A549 (cell line): ENCODE results near the gene RALGDS.

Experiments
- BHLHE40 ChIP-seq: IDR thresholded peaks from 2 replicates; pipeline ENCODE4 v1.6.1; 2012; ENCODE audit warnings: low read depth, low read length, inconsistent platforms
- CHD2 ChIP-seq: fragments of 150-350 bp; IDR thresholded peaks from 2 replicates; pipeline ENCODE4 v1.6.1; 2014; ENCODE audit warnings: low read length; ENCODE audit not compliant: partially characterized antibody
- POLR2A ChIP-seq: IDR thresholded peaks from 2 replicates; pipeline ENCODE4 v1.6.1; 2012; ENCODE audit warnings: mild to moderate bottlenecking, low read length
- RNF2 ChIP-seq: fragments of 200-600 bp; sonication (generic); IDR thresholded peaks from 2 replicates; pipeline ENCODE4 v1.6.1; 2016; ENCODE audit warnings: low read depth, mild to moderate bottlenecking, antibody characterized with exemption, moderate library complexity, borderline replicate concordance
- TF ChIP-seq, protein P1 (sequence below): fragments of >200 bp; sonication (Bioruptor Twin); formaldehyde crosslinking; IDR thresholded peaks from 3 replicates; pipeline ENCODE4 v1.5.1; 2016
- TF ChIP-seq, protein P2 (sequence below): IDR thresholded peaks from 2 replicates; pipeline ENCODE4 v1.6.1; 2012
- TF ChIP-seq, protein P3 (sequence below): fragments of 200-600 bp; sonication (generic); IDR thresholded peaks from 2 replicates; pipeline ENCODE4 v1.6.1; 2016; ENCODE audit warnings: antibody characterized with exemption, mild to moderate bottlenecking, moderate library complexity
- TF ChIP-seq, protein P4 (sequence below): fragments of 150-350 bp; IDR thresholded peaks from 2 replicates; pipeline ENCODE4 v1.6.1; 2014; ENCODE audit warnings: low read depth, mild to moderate bottlenecking, low read length

DNA sequence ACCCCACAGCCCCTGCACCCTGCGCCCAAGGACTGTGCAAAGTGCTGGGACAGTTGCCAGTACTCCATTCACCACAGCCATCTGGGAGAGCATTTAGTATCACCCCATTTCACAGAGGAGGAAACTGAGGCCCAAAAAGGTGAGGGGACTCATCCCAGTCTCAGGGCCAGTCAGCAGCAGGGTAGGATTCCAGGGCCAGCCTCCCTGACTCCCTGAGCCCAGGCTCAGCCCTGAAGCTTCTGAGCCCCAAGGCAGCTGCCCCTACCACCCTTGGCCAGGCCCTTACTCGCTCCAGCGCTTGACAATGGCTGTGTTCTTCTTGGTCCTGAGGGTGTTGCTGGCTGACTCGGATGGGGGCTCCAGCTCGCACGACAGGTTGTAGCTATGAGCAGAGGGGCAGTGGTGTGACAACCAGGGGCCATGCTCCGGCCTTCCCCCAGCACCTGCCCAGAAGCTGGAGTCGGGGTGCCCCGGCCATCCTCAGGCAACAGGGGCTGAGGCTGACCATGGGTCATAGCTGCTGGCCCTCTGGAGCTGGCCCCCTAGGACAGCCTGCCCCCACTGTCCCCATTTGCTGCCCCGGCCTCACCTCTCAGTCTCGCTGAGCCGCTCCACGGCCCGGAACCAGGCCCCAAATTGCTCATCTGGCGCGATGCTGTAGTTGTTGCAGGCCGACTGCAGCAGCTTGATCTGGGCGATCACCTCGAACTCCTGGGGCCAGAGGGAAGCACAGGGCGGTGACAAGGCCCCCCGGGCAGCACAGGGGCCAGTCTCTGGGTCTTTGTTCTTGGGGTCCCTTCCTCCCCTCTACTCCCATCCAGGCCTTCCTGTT, 18.6 kb downstream of the RALGDS start:
- TF ChIP-seq, protein P1, sequence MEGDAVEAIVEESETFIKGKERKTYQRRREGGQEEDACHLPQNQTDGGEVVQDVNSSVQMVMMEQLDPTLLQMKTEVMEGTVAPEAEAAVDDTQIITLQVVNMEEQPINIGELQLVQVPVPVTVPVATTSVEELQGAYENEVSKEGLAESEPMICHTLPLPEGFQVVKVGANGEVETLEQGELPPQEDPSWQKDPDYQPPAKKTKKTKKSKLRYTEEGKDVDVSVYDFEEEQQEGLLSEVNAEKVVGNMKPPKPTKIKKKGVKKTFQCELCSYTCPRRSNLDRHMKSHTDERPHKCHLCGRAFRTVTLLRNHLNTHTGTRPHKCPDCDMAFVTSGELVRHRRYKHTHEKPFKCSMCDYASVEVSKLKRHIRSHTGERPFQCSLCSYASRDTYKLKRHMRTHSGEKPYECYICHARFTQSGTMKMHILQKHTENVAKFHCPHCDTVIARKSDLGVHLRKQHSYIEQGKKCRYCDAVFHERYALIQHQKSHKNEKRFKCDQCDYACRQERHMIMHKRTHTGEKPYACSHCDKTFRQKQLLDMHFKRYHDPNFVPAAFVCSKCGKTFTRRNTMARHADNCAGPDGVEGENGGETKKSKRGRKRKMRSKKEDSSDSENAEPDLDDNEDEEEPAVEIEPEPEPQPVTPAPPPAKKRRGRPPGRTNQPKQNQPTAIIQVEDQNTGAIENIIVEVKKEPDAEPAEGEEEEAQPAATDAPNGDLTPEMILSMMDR: no peak
- TF ChIP-seq RNF2 (no peak), POLR2A (no peak), CHD2 (no peak), BHLHE40 (no peak)
- TF ChIP-seq, protein P2, sequence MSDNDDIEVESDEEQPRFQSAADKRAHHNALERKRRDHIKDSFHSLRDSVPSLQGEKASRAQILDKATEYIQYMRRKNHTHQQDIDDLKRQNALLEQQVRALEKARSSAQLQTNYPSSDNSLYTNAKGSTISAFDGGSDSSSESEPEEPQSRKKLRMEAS: no peak
- TF ChIP-seq, protein P3, sequence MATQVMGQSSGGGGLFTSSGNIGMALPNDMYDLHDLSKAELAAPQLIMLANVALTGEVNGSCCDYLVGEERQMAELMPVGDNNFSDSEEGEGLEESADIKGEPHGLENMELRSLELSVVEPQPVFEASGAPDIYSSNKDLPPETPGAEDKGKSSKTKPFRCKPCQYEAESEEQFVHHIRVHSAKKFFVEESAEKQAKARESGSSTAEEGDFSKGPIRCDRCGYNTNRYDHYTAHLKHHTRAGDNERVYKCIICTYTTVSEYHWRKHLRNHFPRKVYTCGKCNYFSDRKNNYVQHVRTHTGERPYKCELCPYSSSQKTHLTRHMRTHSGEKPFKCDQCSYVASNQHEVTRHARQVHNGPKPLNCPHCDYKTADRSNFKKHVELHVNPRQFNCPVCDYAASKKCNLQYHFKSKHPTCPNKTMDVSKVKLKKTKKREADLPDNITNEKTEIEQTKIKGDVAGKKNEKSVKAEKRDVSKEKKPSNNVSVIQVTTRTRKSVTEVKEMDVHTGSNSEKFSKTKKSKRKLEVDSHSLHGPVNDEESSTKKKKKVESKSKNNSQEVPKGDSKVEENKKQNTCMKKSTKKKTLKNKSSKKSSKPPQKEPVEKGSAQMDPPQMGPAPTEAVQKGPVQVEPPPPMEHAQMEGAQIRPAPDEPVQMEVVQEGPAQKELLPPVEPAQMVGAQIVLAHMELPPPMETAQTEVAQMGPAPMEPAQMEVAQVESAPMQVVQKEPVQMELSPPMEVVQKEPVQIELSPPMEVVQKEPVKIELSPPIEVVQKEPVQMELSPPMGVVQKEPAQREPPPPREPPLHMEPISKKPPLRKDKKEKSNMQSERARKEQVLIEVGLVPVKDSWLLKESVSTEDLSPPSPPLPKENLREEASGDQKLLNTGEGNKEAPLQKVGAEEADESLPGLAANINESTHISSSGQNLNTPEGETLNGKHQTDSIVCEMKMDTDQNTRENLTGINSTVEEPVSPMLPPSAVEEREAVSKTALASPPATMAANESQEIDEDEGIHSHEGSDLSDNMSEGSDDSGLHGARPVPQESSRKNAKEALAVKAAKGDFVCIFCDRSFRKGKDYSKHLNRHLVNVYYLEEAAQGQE: no peak
- TF ChIP-seq, protein P4, sequence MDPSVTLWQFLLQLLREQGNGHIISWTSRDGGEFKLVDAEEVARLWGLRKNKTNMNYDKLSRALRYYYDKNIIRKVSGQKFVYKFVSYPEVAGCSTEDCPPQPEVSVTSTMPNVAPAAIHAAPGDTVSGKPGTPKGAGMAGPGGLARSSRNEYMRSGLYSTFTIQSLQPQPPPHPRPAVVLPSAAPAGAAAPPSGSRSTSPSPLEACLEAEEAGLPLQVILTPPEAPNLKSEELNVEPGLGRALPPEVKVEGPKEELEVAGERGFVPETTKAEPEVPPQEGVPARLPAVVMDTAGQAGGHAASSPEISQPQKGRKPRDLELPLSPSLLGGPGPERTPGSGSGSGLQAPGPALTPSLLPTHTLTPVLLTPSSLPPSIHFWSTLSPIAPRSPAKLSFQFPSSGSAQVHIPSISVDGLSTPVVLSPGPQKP: no peak
